Head of caudate nucleus (tissue), 42 donors: Measurements from ENCODE around the gene SCO2.
"Not testable (repeated sequence)": the region's sequence is repeated elsewhere in the genome, so short reads cannot be mapped to it uniquely, and the experiment has no call there.

Experiments used
- DNase-seq, 42 donors: peaks; one replicate each; pipeline versions ENCODE4 v3.0.0 to v3.0.0-alpha.2; 2020 to 2021; ENCODE audit warnings: mixed read lengths in 7 of 42
- intact Hi-C: fragments of 100-400 bp; cut with DNase I; formaldehyde crosslinking; loops from one replicate; pipeline ENCODE4 v1.15.0; 2022

SCO2 gene

DNA sequence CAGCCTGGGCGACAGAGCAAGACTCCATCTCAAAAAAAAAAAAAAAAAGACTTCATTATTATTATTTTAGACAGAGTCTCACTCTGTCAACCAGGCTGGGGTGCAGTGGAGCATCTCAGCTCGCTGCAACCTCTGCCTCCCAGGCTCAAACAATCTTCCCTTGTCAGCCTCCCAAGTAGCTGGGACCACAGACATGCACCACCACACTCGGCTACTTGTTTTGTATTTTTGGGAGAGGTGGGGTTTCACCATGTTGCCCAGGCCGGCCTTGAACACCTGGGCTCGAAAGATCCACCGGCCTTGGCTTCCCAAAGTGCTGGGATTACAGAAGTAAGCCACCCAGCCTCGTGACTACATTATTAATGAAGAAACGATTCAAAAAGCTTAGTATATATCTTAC lies 9.7 kb upstream of the SCO2 start:
- intact Hi-C loops: no loop called here
- no peak for DNase-seq

GRCh38 chr22:50533856-50534711 lies 8.7 kb upstream of the SCO2 start:
- intact Hi-C loops: not testable (repeated sequence)

DNA sequence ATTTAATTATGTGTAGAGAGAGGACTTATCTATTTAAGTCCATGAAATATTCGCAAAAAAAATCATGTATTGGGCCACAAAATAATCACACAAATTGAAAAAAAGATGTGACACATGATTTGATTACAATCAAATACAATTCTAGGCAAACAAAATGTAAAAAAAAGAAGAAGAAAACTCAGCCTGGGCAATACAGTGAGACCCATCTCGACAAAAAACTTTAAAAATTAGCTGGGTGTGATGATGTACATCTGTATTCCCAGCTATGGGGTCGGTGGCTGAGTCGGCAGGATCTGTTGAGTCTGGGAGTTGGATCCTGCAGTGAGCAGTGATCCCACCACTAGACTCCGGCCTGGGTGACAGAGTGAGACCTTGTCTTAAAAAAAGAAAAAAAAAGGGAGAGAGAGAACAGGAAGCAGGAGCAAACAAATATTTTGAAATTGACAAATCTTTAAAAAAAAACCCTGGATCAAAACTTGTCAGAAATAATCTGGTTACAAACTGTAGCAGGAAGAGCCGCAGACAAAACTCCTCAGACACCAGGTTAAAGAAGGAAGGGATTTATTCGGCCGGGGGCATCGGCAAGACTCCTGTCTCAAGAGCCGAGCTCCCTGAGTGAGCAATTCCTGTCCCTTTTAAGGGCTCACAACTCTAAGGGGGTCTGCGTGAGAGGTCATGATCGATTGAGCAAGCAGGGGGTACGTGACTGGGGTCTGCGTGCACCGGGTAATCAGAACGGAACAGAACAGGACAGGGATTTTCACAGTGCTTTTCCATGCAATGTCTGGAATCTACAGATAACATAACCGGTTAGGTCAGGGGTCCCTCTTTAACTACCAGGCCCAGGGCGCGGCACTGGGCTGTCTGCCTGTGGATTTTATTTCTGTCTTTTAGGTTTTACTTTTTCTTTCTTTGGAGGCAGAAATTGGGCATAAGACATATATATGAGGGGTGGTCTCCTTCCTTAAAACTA lies 7.7 kb upstream of the SCO2 start:
- intact Hi-C loops: no loop called here
- no peak for DNase-seq

More at GRCh38 chr22:50533856-50534711, 8.7 kb upstream of the SCO2 start:
- DNase-seq: peak in 6 of 42 donors; percentile 37 to 62 (median 50)

GRCh38 chr22:50531962-50532674 lies 6.7 kb upstream of the SCO2 start:
- intact Hi-C loops: no loop called here
- DNase-seq: peak in 2 of 42 donors; percentile 38 to 51

GRCh38 chr22:50531546-50531961 lies 6.2 kb upstream of the SCO2 start:
- DNase-seq: no peak
- intact Hi-C loops: no loop called here

- intact Hi-C loops: no loop called here
- DNase-seq: peak in 12 of 42 donors; percentile 21 to 64 (median 48)
Measured at GRCh38 chr22:50530877-50531545, 5.6 kb upstream of the SCO2 start.

DNA sequence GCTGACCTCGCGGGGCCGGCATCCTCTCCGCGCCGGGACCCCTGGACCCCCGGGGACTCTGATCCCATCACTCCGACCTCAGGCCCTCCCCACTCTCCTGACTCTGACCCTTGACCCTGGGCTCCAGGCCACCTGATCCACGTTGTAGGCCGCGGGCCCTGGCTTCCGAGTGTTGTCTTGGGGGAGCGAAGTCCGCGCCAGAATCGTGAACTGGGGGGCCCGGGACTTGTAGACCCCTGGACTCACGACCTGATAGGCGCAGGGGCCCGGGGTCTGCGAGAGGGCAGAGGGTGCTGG lies 5.1 kb upstream of the SCO2 start:
- intact Hi-C loops: no loop called here

DNA sequence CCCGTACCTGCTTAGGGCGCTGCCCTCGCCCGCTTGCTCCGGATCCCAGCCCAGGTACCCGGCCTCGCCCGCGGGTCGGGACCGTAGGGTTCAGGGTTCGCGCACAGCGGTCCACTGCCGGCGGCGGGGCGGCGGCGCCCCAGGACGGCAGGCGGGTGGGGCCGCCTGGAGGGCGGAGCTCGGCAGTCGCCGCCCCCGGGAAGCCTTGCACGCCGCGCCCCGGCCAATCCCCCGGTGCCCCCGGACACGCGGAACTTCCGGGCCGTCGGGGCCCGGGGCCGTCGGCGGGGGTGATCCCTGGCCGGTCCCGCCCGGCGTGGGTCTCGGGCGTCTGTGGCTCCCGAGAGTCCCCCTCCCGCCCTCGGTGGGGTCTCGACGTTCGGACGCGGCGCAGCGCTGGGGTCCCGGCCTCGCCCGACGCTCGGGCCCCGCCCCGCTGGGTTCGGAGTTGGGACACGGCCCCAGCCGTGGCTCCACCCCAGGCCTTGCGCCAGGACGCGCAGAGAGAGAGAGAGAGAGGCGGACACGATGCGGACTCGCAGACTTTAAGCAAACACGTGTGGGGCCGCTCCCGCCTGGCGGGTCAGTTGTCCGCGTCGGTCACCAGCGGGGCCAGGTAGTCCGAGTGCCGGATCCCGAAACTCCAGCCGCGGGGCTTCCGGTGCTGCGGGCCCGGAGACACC lies 4.6 kb upstream of the SCO2 start, which contains the start of gene TYMP:
TSS of gene TYMP (minus strand) at position 116 of the 683 bp plus-strand sequence. CDS start 303 bp downstream, outside the sequence.
- intact Hi-C loops: loop anchor here (5.0 kb wide), 1 partner anchor 52 kb away; the partner anchor contains the start of gene CHKB
- peak in 8 of 42 donors; percentile 34 to 52 (median 42) for DNase-seq

More for the DNA sequence above, 5.1 kb upstream of the SCO2 start:
- DNase-seq: no peak

DNA sequence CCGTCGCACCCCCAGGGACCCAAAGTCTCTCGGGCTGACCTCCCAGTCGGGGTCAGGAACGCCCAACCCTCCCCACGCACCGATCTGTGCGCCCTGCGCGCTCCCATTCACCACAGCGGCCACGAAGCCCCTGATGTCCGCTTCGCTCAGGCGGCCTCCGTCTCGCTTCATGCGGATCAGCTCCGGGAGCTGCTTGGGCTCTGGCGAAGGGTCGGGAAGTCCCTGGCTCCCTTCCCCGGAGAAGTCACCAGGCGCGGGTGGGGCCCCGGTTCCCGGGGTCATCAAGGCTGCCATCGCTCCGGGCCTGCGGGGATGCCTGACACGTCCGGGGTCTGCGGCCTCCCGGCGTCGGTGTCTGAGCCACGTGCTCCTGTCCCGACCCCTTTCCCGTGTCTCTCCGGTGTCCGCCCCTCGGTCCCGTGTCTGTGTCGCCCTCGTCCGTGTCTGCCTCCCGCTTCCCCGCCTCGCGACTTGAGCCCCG lies 4.1 kb upstream of the SCO2 start:
- intact Hi-C loops: loop anchor here (5.0 kb wide), 1 partner anchor 53 kb away; the partner anchor contains the start of gene CHKB
- DNase-seq: no peak

- intact Hi-C loops: loop anchor here (5.0 kb wide), 1 partner anchor 53 kb away; the partner anchor contains the start of gene CHKB
- DNase-seq: no peak
Measured at GRCh38 chr22:50528682-50529415, 3.5 kb upstream of the SCO2 start.

GRCh38 chr22:50527921-50528681 lies 2.7 kb upstream of the SCO2 start:
- intact Hi-C loops: loop anchor here (5.0 kb wide), 1 partner anchor 54 kb away; the partner anchor contains the start of gene CHKB
- no peak for DNase-seq

GRCh38 chr22:50526834-50527801 lies 1.7 kb upstream of the SCO2 start:
- intact Hi-C loops: loop anchor here (5.0 kb wide), 1 partner anchor 55 kb away; the partner anchor contains the start of gene CHKB

DNA sequence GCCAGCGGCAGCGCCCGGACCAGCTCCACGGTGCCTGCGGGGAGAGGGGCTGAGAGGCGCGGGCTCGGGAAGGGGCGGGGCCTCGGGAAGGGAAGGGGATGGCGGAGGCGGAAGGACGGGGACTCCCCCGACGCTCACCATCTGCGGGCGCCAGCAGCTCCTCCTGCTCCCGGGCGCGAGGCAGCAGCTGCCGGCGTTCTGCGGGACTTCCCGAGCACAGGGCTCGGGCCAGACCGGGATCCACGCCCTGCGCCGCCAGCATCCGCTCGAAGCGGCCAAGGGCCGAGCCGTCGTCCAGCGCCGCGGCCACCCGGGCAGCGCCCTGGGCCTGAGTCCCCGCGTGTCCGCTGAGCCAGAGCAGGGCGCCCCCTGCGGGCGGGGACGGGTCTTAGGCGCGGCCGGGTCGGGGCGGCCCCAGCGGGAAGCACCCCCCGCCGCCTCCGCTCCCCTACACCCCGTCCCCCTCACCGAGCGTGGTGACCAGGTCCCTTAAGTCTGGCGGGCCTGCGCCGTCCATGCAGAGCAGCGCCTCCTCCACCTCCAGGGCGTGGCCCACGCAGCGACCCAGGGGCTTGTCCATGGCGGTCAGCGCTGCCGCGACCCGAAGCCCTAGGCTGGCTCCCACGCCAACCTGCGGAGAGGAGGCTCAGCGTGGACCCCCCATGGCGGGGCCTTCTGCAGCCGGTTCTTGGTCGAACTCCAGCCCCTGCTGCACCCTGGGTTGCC lies 873 bp upstream of the SCO2 start:
- intact Hi-C loops: loop anchor here (5.0 kb wide), 1 partner anchor 56 kb away; the partner anchor contains the start of gene CHKB
- peak in 37 of 42 donors; percentile 54 to 83 (median 70) for DNase-seq

More at GRCh38 chr22:50526834-50527801, 1.7 kb upstream of the SCO2 start:
- peak in 7 of 42 donors; percentile 22 to 64 (median 39) for DNase-seq

DNA sequence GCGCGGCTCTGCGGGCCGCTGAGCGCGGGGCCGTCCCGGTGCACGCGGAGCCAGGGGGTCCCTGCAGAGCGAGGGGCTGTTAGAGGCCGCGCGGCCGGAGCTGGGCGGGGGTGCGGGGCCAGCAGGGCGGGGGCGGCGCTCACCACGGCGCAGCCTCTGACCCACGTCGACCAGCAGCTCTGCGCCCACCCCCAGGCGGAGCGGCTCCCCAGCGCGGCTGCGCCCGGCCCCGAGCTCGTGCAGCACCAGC lies 385 bp upstream of the SCO2 start:
- peak in 4 of 42 donors; percentile 57 to 78 (median 71) for DNase-seq
- intact Hi-C loops: loop anchor here (2.0 to 5.0 kb wide), 2 partner anchors 17 to 57 kb away; partner anchors contain the start of genes CHKB and NCAPH2
